DOHH2 (cell line): Measurements from ENCODE around the gene PCP4L1.

Experiments used
- H3F3A ChIP-seq: fragments of 200-600 bp; sonication (generic), shearing (Covaris generic); 2 replicates; pipeline ENCODE4 v1.6.0; 2016; ENCODE audit warnings: antibody characterized with exemption, mild to moderate bottlenecking; ENCODE audit not compliant: control insufficient read depth, insufficient read depth
- H3K27ac ChIP-seq: fragments of 200-600 bp; sonication (generic); 2 replicates; pipeline ENCODE4 v1.5.1; 2014; ENCODE audit warnings: low read depth, mild to moderate bottlenecking, low read length, moderate library complexity
- H3K27me3 ChIP-seq: fragments of 200-600 bp; sonication (generic); 2 replicates; pipeline ENCODE4 v1.6.1; 2014; ENCODE audit warnings: mild to moderate bottlenecking, low read length, mixed read lengths; ENCODE audit not compliant: control insufficient read depth
- H3K36me3 ChIP-seq: fragments of 200-600 bp; sonication (generic); 2 replicates; pipeline ENCODE4 v1.6.1; 2014; ENCODE audit warnings: mild to moderate bottlenecking, low read length, moderate library complexity, mixed read lengths; ENCODE audit not compliant: control insufficient read depth
- H3K4me1 ChIP-seq: fragments of 200-600 bp; sonication (generic); 2 replicates; pipeline ENCODE4 v1.6.1; 2014; ENCODE audit warnings: mild to moderate bottlenecking, low read length, mixed read lengths; ENCODE audit not compliant: control insufficient read depth
- H3K4me2 ChIP-seq: fragments of 200-600 bp; sonication (generic); 2 replicates; pipeline ENCODE4 v1.6.0; 2014; ENCODE audit warnings: mild to moderate bottlenecking, low read length, moderate library complexity
- H3K4me3 ChIP-seq: fragments of 200-600 bp; sonication (generic); 2 replicates; pipeline ENCODE4 v1.5.1; 2014; ENCODE audit warnings: mild to moderate bottlenecking, low read length, mixed read lengths
- H3K79me2 ChIP-seq: fragments of 200-600 bp; sonication (generic); 2 replicates; pipeline ENCODE4 v1.6.1; 2014; ENCODE audit warnings: mild to moderate bottlenecking, low read length, mixed read lengths; ENCODE audit not compliant: control insufficient read depth
- H3K9me2 ChIP-seq: fragments of 200-600 bp; sonication (generic); replicated peaks from 2 replicates; pipeline ENCODE4 v1.6.1; 2014; ENCODE audit warnings: mild to moderate bottlenecking, low read length, mixed read lengths; ENCODE audit not compliant: control insufficient read depth
- H3K9me3 ChIP-seq: fragments of 200-600 bp; sonication (generic); 2 replicates; pipeline ENCODE4 v1.6.1; 2014; ENCODE audit warnings: antibody characterized with exemption, low read length, mixed read lengths; ENCODE audit not compliant: control insufficient read depth, insufficient read depth
- H4K20me1 ChIP-seq: fragments of 200-600 bp; sonication (generic); 2 replicates; pipeline ENCODE4 v1.6.0; 2014; ENCODE audit warnings: low read depth, mild to moderate bottlenecking, antibody characterized with exemption, low read length, moderate library complexity; ENCODE audit not compliant: control insufficient read depth, insufficient read depth
- CTCF ChIP-seq: fragments of 200-600 bp; sonication (generic); IDR thresholded peaks from one replicate; pipeline ENCODE4 v1.5.1; 2014; ENCODE audit warnings: antibody characterized with exemption, mild to moderate bottlenecking, low read depth, low read length; ENCODE audit not compliant: poor library complexity, severe bottlenecking
- EZH2phosphoT487 ChIP-seq: fragments of 200-600 bp; sonication (generic); IDR thresholded peaks from 2 replicates; pipeline ENCODE4 v1.6.1; 2017; ENCODE audit warnings: borderline replicate concordance, mild to moderate bottlenecking, antibody characterized with exemption, low read length, moderate library complexity, mixed read lengths

Gene PCP4L1

GRCh38 chr1:161287482-161288054 is 29.0 kb downstream of the PCP4L1 start:
- TF ChIP-seq CTCF (no peak), EZH2phosphoT487 (no peak)
- H3F3A ChIP-seq: no peaks in the 10 kb centered on the region
- no peak overlapping the region for H3K4me3 ChIP-seq

GRCh38 chr1:161290779-161291178 is 32.2 kb downstream of the PCP4L1 start:
- no peaks in the 10 kb centered on the region for H3K4me1 ChIP-seq
- no peaks in the 10 kb centered on the region for H3K36me3 ChIP-seq
- H3K27ac ChIP-seq: no peak overlapping the region
- H3K9me3 ChIP-seq: no peaks in the 10 kb centered on the region
- H3F3A ChIP-seq: no peaks in the 10 kb centered on the region
- H3K4me2 ChIP-seq: no peak overlapping the region
- H3K79me2 ChIP-seq: no peaks in the 10 kb centered on the region
- no peak overlapping the region for H3K4me3 ChIP-seq
- H3K9me2 ChIP-seq: no peaks in the 10 kb centered on the region
- no peaks in the 10 kb centered on the region for H4K20me1 ChIP-seq
- TF ChIP-seq CTCF (no peak), EZH2phosphoT487 (no peak)
- H3K27me3 ChIP-seq: 0 out of 2 replicates have a peak, but pooled peaks cover 3% of the 10 kb centered on the region

More at GRCh38 chr1:161287482-161288054, 29.0 kb downstream of the PCP4L1 start:
- peaks cover 30% of the 10 kb centered on the region for H3K27me3 ChIP-seq
- H3K27ac ChIP-seq: no peak overlapping the region
- no peaks in the 10 kb centered on the region for H3K9me2 ChIP-seq
- H3K36me3 ChIP-seq: no peaks in the 10 kb centered on the region
- no peaks in the 10 kb centered on the region for H3K9me3 ChIP-seq
- H3K79me2 ChIP-seq: no peaks in the 10 kb centered on the region
- H4K20me1 ChIP-seq: no peaks in the 10 kb centered on the region
- H3K4me1 ChIP-seq: peaks cover 7% of the 10 kb centered on the region
- no peak overlapping the region for H3K4me2 ChIP-seq

- no peak for TF ChIP-seq EZH2phosphoT487
- TF ChIP-seq CTCF: no peak
- H3K79me2 ChIP-seq: no peaks in the 10 kb centered on the region
- no peak overlapping the region for H3K4me2 ChIP-seq
- H3K9me2 ChIP-seq: no peaks in the 10 kb centered on the region
- H3K27me3 ChIP-seq: no peaks in the 10 kb centered on the region
- H3K4me3 ChIP-seq: no peak overlapping the region
- H4K20me1 ChIP-seq: no peaks in the 10 kb centered on the region
- H3K27ac ChIP-seq: no peak overlapping the region
- H3K9me3 ChIP-seq: no peaks in the 10 kb centered on the region
- peaks cover 12% of the 10 kb centered on the region for H3K4me1 ChIP-seq
- H3K36me3 ChIP-seq: no peaks in the 10 kb centered on the region
- H3F3A ChIP-seq: no peaks in the 10 kb centered on the region
Observed at GRCh38 chr1:161297415-161297814, 38.9 kb downstream of the PCP4L1 start.
